ENCODE measurements around the gene OR6C3.
"Not testable (repeated sequence)": the region's sequence is repeated elsewhere in the genome, so short reads cannot be mapped to it uniquely, and the experiment has no call there.

OR6C3 gene

DNA sequence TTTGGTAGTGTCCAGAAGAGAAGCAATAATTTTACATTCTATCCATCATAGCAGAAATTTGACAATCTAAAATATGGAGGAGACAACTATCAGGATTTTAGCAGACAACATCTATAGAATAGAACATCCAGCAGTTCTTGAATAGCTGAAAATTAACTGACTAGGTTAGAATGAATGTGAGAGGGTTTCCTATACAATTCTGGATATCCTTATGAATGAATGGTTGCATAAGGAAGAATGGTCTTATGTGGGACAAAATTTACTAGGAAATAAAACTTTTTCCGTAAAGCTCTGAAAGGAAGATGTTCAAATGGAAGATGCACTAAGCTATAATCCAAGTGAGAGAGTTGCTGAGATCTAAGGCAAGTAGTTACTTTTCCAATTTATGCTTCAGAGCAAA is at the start of gene OR6C3:
Gene OR6C3, plus strand, starts transcription at position 301 of the 400 bp plus-strand sequence. CDS start 955 bp downstream, outside the sequence.
- DNase-seq: no peak

DNA sequence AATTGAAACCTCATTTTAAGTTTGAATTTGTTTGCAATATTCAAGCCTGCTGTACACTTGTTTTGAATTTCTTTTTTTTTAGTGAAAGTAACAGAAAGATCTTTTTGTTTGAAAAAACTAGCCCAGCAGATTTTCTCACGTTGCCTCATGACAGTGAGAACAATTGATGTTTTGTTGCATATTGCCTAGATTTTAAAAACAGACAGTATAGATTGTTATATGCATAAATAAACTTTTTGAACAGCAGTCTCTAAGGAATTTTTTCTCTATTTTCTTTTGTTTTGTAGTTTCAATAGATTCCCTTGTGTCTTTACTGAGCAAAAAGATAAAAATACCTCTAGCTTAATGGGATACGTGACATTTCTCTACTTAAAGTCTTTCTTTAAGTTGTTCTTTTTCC is 49.6 kb upstream of the OR6C3 start:
- DNase-seq: no peak

DNA sequence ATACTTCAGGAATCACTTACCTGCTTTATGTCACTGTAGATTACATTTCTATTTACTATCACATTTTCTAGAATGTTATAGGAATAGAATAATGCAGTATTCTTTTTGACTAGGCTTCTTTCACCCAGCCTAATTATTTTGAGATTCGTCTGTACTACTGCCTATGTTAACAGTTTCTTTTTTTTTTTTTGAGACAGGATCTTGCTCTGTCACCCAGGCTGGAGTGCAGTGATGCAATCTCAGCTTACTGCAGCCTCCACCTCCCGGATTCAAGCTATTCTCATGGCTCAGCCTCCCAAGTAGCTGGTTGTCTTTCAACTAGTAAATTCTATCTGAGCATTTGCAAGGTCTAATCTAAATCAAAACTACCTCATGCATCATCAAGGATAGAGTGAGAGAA is 40.5 kb upstream of the OR6C3 start:
- no peak for DNase-seq

DNA sequence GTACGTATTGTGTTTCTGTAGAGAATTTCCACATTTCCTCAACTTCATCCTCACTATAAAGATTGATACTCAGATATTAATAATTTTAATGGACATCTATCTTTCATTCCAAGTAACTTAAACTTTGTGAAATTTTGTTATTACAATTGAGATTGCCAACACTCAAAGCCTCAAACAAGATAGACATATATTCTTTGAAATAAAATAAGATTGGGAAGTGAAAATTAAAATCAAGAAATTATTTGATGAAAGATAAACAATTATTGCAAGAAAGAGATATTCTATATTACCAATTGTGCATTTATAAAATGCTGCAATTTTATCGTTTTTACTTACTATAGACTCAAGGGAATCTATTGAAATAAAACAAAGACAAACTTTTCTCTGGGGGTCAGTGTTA is 34.1 kb upstream of the OR6C3 start, which contains the start of gene OR6C6:
Gene OR6C6, minus strand, starts transcription at position 101 of the 400 bp plus-strand sequence. CDS start 1,337 bp downstream, outside the sequence.
- DNase-seq: no peak

DNA sequence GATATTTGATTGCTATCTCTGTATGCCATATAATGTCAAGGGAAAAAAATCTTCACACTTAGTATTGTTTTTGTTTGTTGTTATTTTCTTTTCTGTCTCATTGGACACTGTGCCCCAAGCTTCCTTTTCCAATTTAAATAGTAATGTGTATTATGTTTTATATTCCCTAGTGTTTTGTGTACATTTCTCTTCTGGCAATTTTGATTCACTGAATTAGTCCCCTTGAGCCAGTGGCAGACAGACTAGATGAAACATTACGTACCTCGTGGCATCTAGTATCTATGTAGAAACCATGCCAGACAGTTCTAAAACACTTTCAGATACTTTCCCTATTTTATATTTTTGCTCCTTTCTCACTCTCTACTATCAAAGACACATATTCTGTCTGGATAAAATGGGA is 16.5 kb upstream of the OR6C3 start, which contains the start of gene OR6C1:
Gene OR6C1, plus strand, starts transcription at position 301 of the 400 bp plus-strand sequence. CDS start 6,257 bp downstream, outside the sequence.
- DNase-seq: no peak

DNA sequence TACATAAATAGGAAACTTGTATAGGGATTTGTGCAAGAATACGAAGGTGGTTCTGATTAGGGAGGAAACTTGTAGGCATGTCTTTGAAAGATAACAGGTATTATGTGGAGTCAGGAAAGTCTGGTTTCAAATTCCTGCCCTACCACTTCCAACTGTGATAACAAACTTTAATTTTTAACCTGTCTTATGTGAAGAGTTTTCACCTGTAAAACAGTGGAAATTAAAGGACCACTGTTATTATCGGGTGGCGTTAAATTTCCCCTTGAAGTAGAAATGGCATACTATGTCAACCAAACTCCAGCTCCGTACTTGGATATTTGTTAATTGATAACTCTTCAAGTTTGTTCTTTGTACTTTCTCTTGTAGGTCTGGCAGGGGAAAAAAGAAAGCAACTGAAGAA is 10.3 kb upstream of the OR6C3 start:
- DNase-seq: no peak

DNA sequence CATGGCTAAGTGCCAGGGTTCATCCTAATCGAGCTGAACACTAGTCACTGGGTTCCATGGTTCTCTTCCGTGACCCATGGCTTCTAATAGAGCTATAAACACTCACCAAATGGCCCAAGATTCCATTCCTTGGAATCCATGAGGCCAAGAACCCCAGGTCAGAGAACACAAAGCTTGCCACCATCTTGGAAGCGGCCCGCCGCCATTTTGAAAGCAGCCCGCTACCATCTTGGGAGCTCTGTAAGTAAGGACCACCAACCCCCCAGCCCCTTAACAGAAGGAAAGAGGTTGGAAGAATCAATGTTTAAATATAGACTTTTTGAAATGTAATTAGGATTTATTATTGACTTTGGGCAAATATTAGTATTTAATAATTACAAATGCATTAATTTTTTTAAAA is 4.7 kb upstream of the OR6C3 start:
- not testable (repeated sequence) for DNase-seq

DNA sequence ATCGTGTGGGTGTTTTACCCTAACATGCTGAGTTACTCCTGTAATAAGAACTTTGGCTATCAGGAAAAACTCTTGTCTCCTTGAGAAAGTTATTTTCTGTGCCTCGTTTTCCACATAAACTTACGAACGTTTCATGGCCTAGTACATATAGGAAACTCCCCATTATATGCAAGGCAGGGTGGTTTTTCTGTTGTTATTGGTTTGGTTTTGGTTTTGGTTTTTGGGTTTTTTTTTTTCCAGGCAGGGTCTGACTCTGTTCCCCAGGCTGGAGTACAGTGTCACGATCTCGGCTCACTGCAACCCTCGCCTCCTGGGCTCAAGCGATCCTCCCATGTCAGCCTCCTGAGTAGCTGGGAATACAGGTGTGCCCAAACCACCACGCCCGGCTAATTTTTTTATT is 5.5 kb downstream of the OR6C3 start:
- DNase-seq: no peak

DNA sequence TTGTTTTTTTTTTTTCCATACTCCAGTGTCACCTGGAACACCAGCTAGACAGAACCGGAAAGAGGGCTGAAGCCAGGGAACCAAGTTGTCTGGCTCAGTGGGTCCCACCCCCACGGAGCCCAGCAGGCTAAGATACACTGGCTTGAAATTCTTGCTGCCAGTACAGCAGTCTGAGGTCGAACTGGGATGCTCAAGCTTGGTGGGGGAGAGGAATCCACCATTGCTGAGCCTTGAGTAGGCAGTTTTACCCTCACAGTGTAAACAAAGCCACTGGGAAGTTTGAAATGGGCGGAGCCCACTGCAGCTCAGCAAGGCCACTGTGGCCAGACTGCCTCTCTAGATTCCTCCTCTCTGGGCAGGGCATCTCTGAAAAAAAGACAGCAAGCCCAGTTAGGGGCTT is 24.8 kb downstream of the OR6C3 start:
- DNase-seq: not testable (repeated sequence)

DNA sequence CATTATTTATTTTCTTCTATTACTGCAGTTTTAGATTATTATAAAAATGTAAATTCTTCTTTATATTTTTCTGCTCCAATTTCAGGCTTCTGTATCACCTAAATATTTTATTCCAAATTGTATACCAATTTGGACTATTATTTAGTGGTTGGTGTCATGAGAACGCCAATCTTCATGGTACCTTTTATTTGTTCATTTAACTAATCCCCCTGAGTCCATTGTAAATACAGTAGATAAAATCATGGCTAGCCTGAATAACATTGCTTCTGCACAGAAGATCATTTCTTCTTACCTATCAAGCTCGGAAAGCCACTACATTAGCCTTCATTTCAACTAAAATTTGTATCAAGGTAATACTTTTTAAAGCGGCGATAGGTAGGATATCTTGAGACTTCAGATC is 32.1 kb downstream of the OR6C3 start, which contains the start of gene OR6C75:
Gene OR6C75, plus strand, starts transcription at position 301 of the 400 bp plus-strand sequence. CDS start 2,136 bp downstream, outside the sequence.
- no peak for DNase-seq

DNA sequence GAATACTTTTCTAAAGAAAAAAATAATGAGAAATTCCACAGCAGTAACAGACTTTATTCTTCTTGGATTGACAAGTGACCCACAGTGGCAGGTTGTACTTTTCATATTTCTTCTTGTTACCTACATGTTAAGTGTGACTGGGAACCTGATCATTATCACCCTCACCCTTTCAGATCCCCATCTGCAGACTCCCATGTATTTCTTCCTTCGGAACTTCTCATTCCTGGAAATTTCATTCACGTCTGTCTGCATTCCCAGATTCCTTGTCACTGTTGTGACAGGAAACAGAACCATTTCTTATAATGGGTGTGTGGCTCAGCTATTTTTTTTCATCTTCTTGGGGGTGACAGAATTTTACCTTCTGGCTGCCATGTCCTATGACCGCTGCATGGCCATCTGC is 34.5 kb downstream of the OR6C3 start:
- no peak for DNase-seq

DNA sequence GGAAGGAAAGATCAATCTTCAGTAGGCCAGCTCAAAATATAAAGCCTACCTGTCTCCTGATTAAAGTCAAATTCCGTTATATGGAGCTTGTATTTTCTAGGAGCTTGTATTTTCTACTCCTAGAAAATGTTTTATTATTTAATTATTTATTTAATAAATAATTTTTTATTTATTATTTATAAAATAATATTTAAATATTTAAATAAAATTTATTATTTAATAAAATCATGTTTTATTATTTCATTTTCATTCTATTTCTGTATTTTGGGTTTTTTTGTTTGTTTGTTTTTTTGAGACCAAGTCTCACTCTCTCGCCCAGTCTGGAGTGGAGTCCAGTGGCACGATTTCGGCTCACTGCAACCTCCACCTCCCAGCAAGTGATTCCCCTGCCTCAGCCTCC is 42.0 kb downstream of the OR6C3 start:
- no peak for DNase-seq
